BE2C (cell line): Measurements from ENCODE around the gene DNPEP.

Source experiments
- DNase-seq: peaks from one replicate; pipeline ENCODE4 v3.0.0-alpha.2; 2020
- H3K27me3 ChIP-seq: fragments of 250-450 bp; sonication (Bioruptor Pico); 2 replicates; pipeline ENCODE4 v1.5.1; 2020; ENCODE audit warnings: mild to moderate bottlenecking
- H3K36me3 ChIP-seq: fragments of 250-450 bp; sonication (Bioruptor Pico); 2 replicates; pipeline ENCODE4 v1.5.1; 2020; ENCODE audit warnings: mild to moderate bottlenecking
- H3K4me1 ChIP-seq: fragments of 250-450 bp; sonication (Bioruptor Pico); 2 replicates; pipeline ENCODE4 v1.5.1; 2020
- H3K4me3 ChIP-seq: 2 replicates; pipeline ENCODE4 v1.5.1; 2011; ENCODE audit warnings: low read depth, low read length
- H3K9me3 ChIP-seq: fragments of 250-450 bp; sonication (Bioruptor Pico); 2 replicates; pipeline ENCODE4 v1.5.1; 2020
- CTCF ChIP-seq: IDR thresholded peaks from 2 replicates; pipeline ENCODE4 v1.5.1; 2012; ENCODE audit warnings: mild to moderate bottlenecking, low read depth, low read length

DNPEP gene

GRCh38 chr2:219386532-219387280, 1.0 kb downstream of the DNPEP start:
- H3K36me3 ChIP-seq, result peaks cover 9% of the 10 kb centered on the region
- no peak for DNase-seq

GRCh38 chr2:219385958-219386520, 1.7 kb downstream of the DNPEP start:
- no peaks in the 10 kb centered on the region for H3K27me3 ChIP-seq
- H3K36me3 ChIP-seq, result peaks cover 11% of the 10 kb centered on the region
- no peak for TF ChIP-seq CTCF

More at GRCh38 chr2:219386532-219387280, 1.0 kb downstream of the DNPEP start:
- Histone ChIP-seq H3K9me3 (no peaks in the 10 kb centered on the region), H3K27me3 (no peaks in the 10 kb centered on the region), H3K4me1 (no peaks in the 10 kb centered on the region), H3K4me3 (peak overlapping the region; percentile 84)
- TF ChIP-seq CTCF, result no peak

GRCh38 chr2:219384859-219385258, 2.9 kb downstream of the DNPEP start:
- DNase-seq, result no peak
- H3K9me3 ChIP-seq, result no peaks in the 10 kb centered on the region; the same call in 1 of the 2 replicates
- no peak overlapping the region for H3K4me3 ChIP-seq
- no peaks in the 10 kb centered on the region for H3K4me1 ChIP-seq
- no peak for TF ChIP-seq CTCF
- no peaks in the 10 kb centered on the region for H3K27me3 ChIP-seq
- peaks cover 13% of the 10 kb centered on the region for H3K36me3 ChIP-seq

More at GRCh38 chr2:219385958-219386520, 1.7 kb downstream of the DNPEP start:
- no peak for DNase-seq
- Histone ChIP-seq H3K4me3 (no peak overlapping the region), H3K4me1 (no peaks in the 10 kb centered on the region), H3K9me3 (no peaks in the 10 kb centered on the region)

- Histone ChIP-seq H3K4me3 (no peak overlapping the region), H3K27me3 (no peaks in the 10 kb centered on the region), H3K4me1 (no peaks in the 10 kb centered on the region), H3K36me3 (peaks cover 13% of the 10 kb centered on the region), H3K9me3 (no peaks in the 10 kb centered on the region; the same call in 1 of the 2 replicates)
- DNase-seq, result no peak
- no peak for TF ChIP-seq CTCF
Measured at GRCh38 chr2:219384083-219384713, 3.5 kb downstream of the DNPEP start.

GRCh38 chr2:219381448-219381847, 6.3 kb downstream of the DNPEP start:
- H3K36me3 ChIP-seq, result peaks cover 13% of the 10 kb centered on the region
- H3K4me1 ChIP-seq, result no peaks in the 10 kb centered on the region
- H3K4me3 ChIP-seq, result no peak overlapping the region
- no peak for TF ChIP-seq CTCF
- DNase-seq, result no peak
- H3K27me3 ChIP-seq, result no peaks in the 10 kb centered on the region
- no peaks in the 10 kb centered on the region; the same call in 1 of the 2 replicates for H3K9me3 ChIP-seq
